GM18498 (cell line): Measurements from ENCODE around the gene PDE6A.
"Not testable (repeated sequence)": the region's sequence is repeated elsewhere in the genome, so short reads cannot be mapped to it uniquely, and the experiment has no call there.

ENCODE experiments used
- ATAC-seq: cut with Tn5 transposase; IDR thresholded peaks from one replicate; pipeline ENCODE4 v1.9.1; 2021; ENCODE audit warnings: mild to moderate bottlenecking, moderate library complexity; ENCODE audit not compliant: unreplicated experiment

PDE6A gene

GRCh38 chr5:149898811-149899210 lies 45.8 kb downstream of the PDE6A start:
- ATAC-seq: no peak

- ATAC-seq: no peak
These were observed 48.9 kb downstream of the PDE6A start for GRCh38 chr5:149895416-149896345.

- no peak for ATAC-seq
These were observed 50.4 kb downstream of the PDE6A start for GRCh38 chr5:149894237-149894636.

GRCh38 chr5:149893403-149893931 lies 51.1 kb downstream of the PDE6A start:
- no peak for ATAC-seq

GRCh38 chr5:149892594-149892993 lies 52.0 kb downstream of the PDE6A start:
- ATAC-seq: no peak

- no peak for ATAC-seq
These were observed 56.3 kb downstream of the PDE6A start for GRCh38 chr5:149888280-149888679.

- no peak for ATAC-seq
These were observed 56.9 kb downstream of the PDE6A start for GRCh38 chr5:149887622-149888183.

- ATAC-seq: no peak
These were observed 57.7 kb downstream of the PDE6A start for GRCh38 chr5:149886692-149887470.

GRCh38 chr5:149886060-149886459 lies 58.5 kb downstream of the PDE6A start:
- no peak for ATAC-seq

GRCh38 chr5:149885513-149885912 lies 59.1 kb downstream of the PDE6A start:
- no peak for ATAC-seq

- ATAC-seq: no peak
These were observed 61.0 kb downstream of the PDE6A start for GRCh38 chr5:149883550-149883949.

GRCh38 chr5:149882633-149883032 lies 62.0 kb downstream of the PDE6A start:
- ATAC-seq: not testable (repeated sequence)

- ATAC-seq: no peak
These were observed 62.7 kb downstream of the PDE6A start for GRCh38 chr5:149881874-149882273.

GRCh38 chr5:149881069-149881622 lies 63.4 kb downstream of the PDE6A start:
- no peak for ATAC-seq

GRCh38 chr5:149879593-149879992 lies 65.0 kb downstream of the PDE6A start:
- ATAC-seq: not testable (repeated sequence)

GRCh38 chr5:149878371-149878770 lies 66.2 kb downstream of the PDE6A start:
- ATAC-seq: no peak

- no peak for ATAC-seq
These were observed 70.7 kb downstream of the PDE6A start for GRCh38 chr5:149873896-149874295.

GRCh38 chr5:149872351-149873040 lies 72.1 kb downstream of the PDE6A start:
- no peak for ATAC-seq

- no peak for ATAC-seq
These were observed 73.1 kb downstream of the PDE6A start for GRCh38 chr5:149871471-149871870.

GRCh38 chr5:149870697-149871096 lies 73.9 kb downstream of the PDE6A start:
- ATAC-seq: no peak
